GM18502 (cell line): ENCODE measurements around the gene NABP1.
"Not testable (repeated sequence)": the region's sequence is repeated elsewhere in the genome, so short reads cannot be mapped to it uniquely, and the experiment has no call there.

Source experiments
- ATAC-seq: cut with Tn5 transposase; IDR thresholded peaks from one replicate; pipeline ENCODE4 v1.9.1; 2021; ENCODE audit warnings: mild to moderate bottlenecking; ENCODE audit not compliant: unreplicated experiment, poor library complexity

The NABP1 gene

GRCh38 chr2:191677646-191678436, at the start of gene NABP1:
Gene NABP1, plus strand, starts transcription at chr2:191678136. Its CDS starts 479 bp downstream, at chr2:191678615.
- ATAC-seq, result peak; percentile 73

GRCh38 chr2:191629001-191629453, 48.9 kb upstream of the NABP1 start:
- ATAC-seq, result no peak

- no peak for ATAC-seq
Observed at GRCh38 chr2:191629976-191630712, 47.8 kb upstream of the NABP1 start.

GRCh38 chr2:191631754-191632153, 46.2 kb upstream of the NABP1 start:
- ATAC-seq, result no peak

GRCh38 chr2:191632426-191632825, 45.5 kb upstream of the NABP1 start:
- ATAC-seq, result no peak

- ATAC-seq, result no peak
Observed at GRCh38 chr2:191634791-191635190, 43.1 kb upstream of the NABP1 start.

- ATAC-seq, result peak; percentile 89
Observed at GRCh38 chr2:191635333-191636234, 42.4 kb upstream of the NABP1 start.

- ATAC-seq, result no peak
Observed at GRCh38 chr2:191636235-191636543, 41.7 kb upstream of the NABP1 start.

GRCh38 chr2:191636586-191636985, 41.4 kb upstream of the NABP1 start:
- no peak for ATAC-seq

GRCh38 chr2:191637182-191638078, 40.5 kb upstream of the NABP1 start:
- peak; percentile 78 for ATAC-seq

- peak; percentile 16 for ATAC-seq
Observed at GRCh38 chr2:191638079-191638801, 39.7 kb upstream of the NABP1 start.

GRCh38 chr2:191638802-191639172, 39.1 kb upstream of the NABP1 start:
- no peak for ATAC-seq

- ATAC-seq, result no peak
Observed at GRCh38 chr2:191641609-191642008, 36.3 kb upstream of the NABP1 start.

- ATAC-seq, result no peak
Observed at GRCh38 chr2:191642541-191642940, 35.4 kb upstream of the NABP1 start.

- no peak for ATAC-seq
Observed at GRCh38 chr2:191643429-191643828, 34.5 kb upstream of the NABP1 start.

- ATAC-seq, result not testable (repeated sequence)
Observed at GRCh38 chr2:191644613-191645012, 33.3 kb upstream of the NABP1 start.

- ATAC-seq, result no peak
Observed at GRCh38 chr2:191645032-191645431, 32.9 kb upstream of the NABP1 start.

- no peak for ATAC-seq
Observed at GRCh38 chr2:191645434-191646162, 32.3 kb upstream of the NABP1 start.
